HAP-1 (cell line): ENCODE results near the gene AKAP6.
A peak's percentile ranks its signal among the peaks of the same experiment; 100 is the strongest.

Experiments
- DNase-seq, 2 experiments: peaks; one replicate each; pipeline ENCODE4 v3.0.0-alpha.2; 2016 to 2020; ENCODE audit warnings: low spot score in 2 of 2
- H3K27me3 ChIP-seq: fragments of 250-450 bp; sonication (Bioruptor Pico); 2 replicates; pipeline ENCODE4 v1.5.1; 2020; ENCODE audit warnings: low read depth, mild to moderate bottlenecking, moderate library complexity
- H3K36me3 ChIP-seq: fragments of 250-450 bp; sonication (Bioruptor Pico); replicated peaks from 2 replicates; pipeline ENCODE4 v1.5.1; 2020; ENCODE audit warnings: mild to moderate bottlenecking
- H3K4me1 ChIP-seq: fragments of 250-450 bp; sonication (Bioruptor Pico); 2 replicates; pipeline ENCODE4 v1.5.1; 2020; ENCODE audit warnings: mild to moderate bottlenecking
- H3K4me3 ChIP-seq: fragments of 250-450 bp; sonication (Bioruptor Pico); 2 replicates; pipeline ENCODE4 v1.5.1; 2020; ENCODE audit warnings: mild to moderate bottlenecking, moderate library complexity
- H3K9me3 ChIP-seq: fragments of 250-450 bp; sonication (Bioruptor Pico); 2 replicates; pipeline ENCODE4 v1.5.1; 2020; ENCODE audit warnings: mild to moderate bottlenecking, moderate library complexity
- in situ Hi-C: fragments of 300-500 bp; cut with MboI; formaldehyde crosslinking; loops from 3 replicates; pipeline ENCODE4 v1.14.3; 2020; ENCODE audit warnings: low sequenced_read_pairs, inconsistent platforms, mixed read lengths

The AKAP6 gene

DNA sequence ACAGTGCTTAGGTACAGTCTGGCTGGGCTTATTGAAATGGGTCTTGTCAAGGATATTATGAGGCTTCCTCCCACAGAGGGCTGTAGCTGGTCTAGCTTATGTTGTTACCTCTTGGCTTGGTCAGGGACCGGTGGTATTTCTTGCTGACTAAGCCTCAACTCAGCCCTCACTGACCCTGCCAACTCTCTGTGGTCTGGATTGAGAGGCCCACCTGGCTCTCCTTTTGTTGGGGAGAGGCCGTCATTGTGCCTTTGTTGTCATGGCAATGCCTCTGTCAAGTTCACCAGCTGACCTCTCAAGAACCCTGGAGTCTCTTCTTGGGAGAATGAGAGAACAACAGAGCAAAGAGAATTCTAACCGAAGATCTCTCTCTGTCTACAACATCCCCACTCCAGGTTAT is 364.0 kb downstream of the AKAP6 start:
- DNase-seq = peak in 1 of 2 experiments; percentile 38
- peaks cover 7% of the 10 kb centered on the region for H3K4me1 ChIP-seq

DNA sequence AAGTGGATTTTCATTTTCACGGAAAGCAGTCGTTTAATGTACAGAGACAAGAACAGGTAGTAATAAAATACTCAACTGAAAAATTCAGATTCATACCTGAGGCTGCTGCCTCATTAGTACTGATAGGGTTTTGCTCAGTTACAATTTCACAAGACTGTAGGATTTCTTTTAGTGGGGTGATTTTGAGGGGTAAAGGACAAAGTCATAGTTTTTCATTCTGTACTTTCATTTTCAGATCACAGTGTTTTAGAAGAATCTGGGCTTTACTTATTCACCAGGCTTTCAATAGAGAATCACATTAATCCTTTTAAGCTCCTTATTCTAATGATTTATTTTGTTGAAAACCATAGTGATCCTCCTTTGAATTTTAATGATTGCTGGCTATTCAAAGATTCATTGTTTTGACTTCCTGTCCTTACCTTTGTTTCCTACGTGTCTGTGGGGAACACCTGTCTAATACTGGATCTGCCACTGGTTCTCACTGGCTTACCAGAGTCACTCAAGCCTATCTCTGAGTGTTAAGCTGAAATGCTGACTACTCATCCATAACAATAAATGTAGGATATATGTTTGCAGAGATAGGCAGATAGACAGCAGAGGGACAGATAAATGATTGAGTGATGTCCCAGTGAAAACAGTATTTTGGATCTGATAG is 365.8 kb downstream of the AKAP6 start:
- H3K36me3 ChIP-seq = no peaks in the 10 kb centered on the region
- peak in 1 of 2 experiments; percentile 31 for DNase-seq
- no peaks in the 10 kb centered on the region for H3K27me3 ChIP-seq
- H3K4me1 ChIP-seq = peaks cover 7% of the 10 kb centered on the region
- in situ Hi-C loops = no loop called here
- H3K4me3 ChIP-seq = no peak overlapping the region
- no peaks in the 10 kb centered on the region for H3K9me3 ChIP-seq

More for the DNA sequence above, 364.0 kb downstream of the AKAP6 start:
- no peaks in the 10 kb centered on the region for H3K27me3 ChIP-seq
- no peaks in the 10 kb centered on the region for H3K9me3 ChIP-seq
- H3K36me3 ChIP-seq = no peaks in the 10 kb centered on the region
- H3K4me3 ChIP-seq = no peak overlapping the region
- in situ Hi-C loops = no loop called here

DNA sequence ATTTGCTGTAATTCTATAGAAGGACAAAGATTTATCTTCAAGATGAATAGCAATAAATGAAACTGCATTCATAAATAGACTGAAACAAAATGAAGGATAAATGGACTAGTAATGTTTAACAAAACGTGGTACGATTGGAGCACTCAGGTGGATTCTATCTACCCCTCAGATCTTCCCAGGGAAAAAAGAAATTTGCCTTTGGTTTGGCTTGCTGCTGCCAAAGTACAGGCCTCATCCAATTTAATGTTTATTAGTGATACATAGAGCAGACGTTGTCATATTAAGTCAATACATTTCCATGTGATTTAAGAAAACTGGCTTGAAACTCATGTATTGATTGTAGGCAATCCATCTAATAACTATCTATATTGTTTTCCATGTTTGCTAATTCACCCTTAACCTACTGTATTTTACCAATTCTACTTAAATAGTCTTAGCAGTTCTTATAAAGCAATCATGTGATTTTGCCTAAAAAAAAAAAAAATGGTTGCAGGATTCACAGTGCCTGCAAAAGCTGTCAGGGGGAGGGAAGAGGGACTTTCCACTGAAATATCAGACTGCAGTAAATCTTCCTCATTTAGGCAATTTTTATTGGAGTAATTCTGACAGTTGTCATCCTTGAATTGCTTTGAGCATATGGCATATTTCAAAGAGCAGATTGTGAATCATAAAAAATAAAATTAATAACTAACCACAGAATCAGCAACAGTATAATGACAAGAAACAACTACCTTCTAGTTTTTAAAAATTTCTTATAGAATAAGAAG is 367.4 kb downstream of the AKAP6 start:
- Histone ChIP-seq H3K27me3 (no peaks in the 10 kb centered on the region), H3K4me1 (peaks cover 7% of the 10 kb centered on the region), H3K36me3 (no peaks in the 10 kb centered on the region), H3K4me3 (no peak overlapping the region), H3K9me3 (no peaks in the 10 kb centered on the region)
- in situ Hi-C loops = no loop called here
- no peak for DNase-seq

DNA sequence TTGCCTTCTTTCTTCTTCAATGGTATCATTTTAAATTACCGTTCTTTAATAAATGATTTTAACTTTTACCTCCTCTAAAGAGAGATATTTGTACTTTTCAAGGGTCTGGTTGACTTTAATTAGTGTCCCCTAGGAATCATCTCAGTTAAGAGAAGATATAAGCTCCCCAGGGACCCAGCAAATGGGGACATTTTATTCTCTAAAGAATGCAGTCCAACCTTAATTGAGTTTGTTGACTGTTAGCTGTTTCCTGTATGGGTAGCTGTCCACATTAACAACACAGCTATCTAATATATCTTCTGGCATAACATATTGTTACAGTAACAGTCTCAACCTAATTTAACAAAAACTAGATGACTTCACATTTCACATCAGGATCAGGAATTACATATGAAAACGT is 368.0 kb downstream of the AKAP6 start:
- Histone ChIP-seq H3K9me3 (no peaks in the 10 kb centered on the region), H3K4me3 (no peak overlapping the region), H3K27me3 (no peaks in the 10 kb centered on the region), H3K4me1 (peaks cover 7% of the 10 kb centered on the region), H3K36me3 (no peaks in the 10 kb centered on the region)
- in situ Hi-C loops = no loop called here
- DNase-seq = no peak

DNA sequence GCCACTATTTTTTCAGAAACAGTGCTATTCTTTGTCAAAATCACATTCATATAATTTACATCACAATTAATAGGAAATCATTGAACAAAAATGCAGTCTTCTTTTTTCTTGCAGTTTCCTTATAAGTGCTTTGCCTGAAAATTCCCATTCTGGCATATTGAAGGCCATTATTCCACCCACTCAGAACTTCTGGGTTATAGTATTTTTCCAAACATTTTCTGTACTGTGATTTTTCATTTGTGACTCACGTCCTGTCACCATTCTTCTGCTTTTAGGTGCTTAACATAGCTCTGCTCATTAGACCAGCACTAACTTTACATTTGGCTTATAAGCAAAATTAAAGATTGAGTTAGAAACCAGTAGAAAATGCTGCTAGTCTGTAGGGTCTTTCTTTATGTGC is 368.6 kb downstream of the AKAP6 start:
- in situ Hi-C loops = no loop called here
- no peak for DNase-seq
- Histone ChIP-seq H3K36me3 (no peaks in the 10 kb centered on the region), H3K9me3 (no peaks in the 10 kb centered on the region), H3K4me1 (peaks cover 7% of the 10 kb centered on the region), H3K27me3 (no peaks in the 10 kb centered on the region), H3K4me3 (no peak overlapping the region)

DNA sequence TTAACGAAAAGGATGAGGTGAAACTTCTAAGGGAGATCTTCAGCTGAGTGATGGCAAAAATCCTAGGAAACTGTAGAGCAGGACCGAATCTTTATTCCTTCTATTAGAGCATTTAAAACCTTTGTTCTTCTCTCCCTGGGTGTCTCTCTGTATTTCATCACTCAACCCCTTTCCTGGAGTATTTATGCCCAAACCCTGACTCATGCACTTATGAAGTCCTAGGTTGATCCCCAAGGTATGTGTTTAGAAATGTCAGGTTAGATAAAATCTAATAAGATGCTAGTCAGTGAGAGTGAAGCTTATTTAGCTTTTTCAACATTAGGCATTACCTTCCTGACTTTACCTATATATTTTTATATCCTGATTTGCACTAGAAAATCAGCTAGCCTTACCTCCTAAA is 369.7 kb downstream of the AKAP6 start:
- Histone ChIP-seq H3K9me3 (no peaks in the 10 kb centered on the region), H3K27me3 (no peaks in the 10 kb centered on the region), H3K36me3 (no peaks in the 10 kb centered on the region), H3K4me1 (peaks cover 7% of the 10 kb centered on the region), H3K4me3 (no peak overlapping the region)
- DNase-seq = no peak
- in situ Hi-C loops = no loop called here

DNA sequence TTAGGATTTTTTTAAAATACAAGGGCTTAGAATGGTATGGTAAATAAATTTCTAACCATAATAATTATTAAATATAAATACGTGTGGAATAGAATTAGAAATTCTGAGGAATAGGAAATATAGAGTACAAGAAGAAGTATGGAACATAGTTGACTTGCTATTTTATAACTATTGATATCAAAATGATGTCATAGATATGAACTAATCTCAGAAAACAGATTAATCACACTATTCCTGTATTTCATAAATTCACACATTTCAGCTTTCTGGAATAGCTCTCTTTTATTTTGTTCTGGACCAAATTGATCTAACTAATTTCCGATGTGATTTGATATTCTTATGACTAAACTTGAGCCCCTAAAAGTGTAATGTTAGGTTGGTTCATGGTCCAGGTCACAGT is 372.4 kb downstream of the AKAP6 start:
- H3K27me3 ChIP-seq = no peaks in the 10 kb centered on the region
- in situ Hi-C loops = loop anchor here (25.0 kb wide), 1 partner anchor 1086 kb away; no protein-coding TSS in a partner anchor

DNA sequence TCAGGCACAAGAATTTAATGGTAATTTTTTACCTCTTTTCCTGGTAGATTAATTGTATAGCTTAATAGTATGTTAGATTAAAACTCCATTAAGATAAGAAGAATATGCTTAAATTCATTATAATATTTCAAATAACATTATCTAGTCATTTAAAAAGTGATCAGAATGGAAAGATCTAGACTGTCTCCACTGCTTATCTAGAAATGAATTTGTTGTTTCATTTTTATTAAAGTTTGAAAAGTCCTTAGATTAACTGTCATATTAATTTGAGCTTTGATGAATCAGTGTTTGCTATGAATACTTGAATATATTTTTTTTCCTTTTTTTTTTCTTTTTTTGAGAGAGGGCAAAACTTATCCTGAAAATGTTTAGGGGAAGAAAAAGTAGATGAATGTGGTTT is 373.0 kb downstream of the AKAP6 start:
- no peaks in the 10 kb centered on the region for H3K36me3 ChIP-seq
- H3K4me3 ChIP-seq = no peak overlapping the region
- H3K9me3 ChIP-seq = no peaks in the 10 kb centered on the region
- H3K27me3 ChIP-seq = no peaks in the 10 kb centered on the region
- H3K4me1 ChIP-seq = no peaks in the 10 kb centered on the region; the same call in 1 of the 2 replicates
- DNase-seq = no peak
- in situ Hi-C loops = loop anchor here (25.0 kb wide), 1 partner anchor 1085 kb away; no protein-coding TSS in a partner anchor

More for the DNA sequence above, 372.4 kb downstream of the AKAP6 start:
- H3K4me3 ChIP-seq = no peak overlapping the region
- H3K4me1 ChIP-seq = no peaks in the 10 kb centered on the region; the same call in 1 of the 2 replicates
- no peak for DNase-seq
- H3K36me3 ChIP-seq = no peaks in the 10 kb centered on the region
- no peaks in the 10 kb centered on the region for H3K9me3 ChIP-seq

DNA sequence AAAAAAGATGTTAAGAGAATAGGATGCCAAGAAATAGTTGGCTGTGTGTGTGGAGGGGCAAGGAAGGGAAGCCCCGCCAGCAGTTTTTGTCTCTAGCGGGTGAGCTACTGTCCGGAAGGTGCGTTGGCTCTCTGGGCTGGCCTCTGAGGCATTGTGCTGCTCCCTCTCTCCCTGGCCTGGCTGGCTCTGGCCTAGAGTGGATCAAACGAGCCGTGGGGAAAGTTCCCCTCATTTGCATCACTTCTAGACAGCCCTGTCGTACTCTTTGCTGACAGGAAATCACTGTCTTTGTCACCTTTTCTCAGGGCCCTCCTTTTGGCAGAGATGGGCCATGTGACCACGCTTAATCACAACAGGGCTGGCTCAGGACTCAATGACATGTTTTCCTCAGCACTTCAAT is 373.5 kb downstream of the AKAP6 start:
- Histone ChIP-seq H3K9me3 (no peaks in the 10 kb centered on the region), H3K36me3 (no peaks in the 10 kb centered on the region), H3K27me3 (no peaks in the 10 kb centered on the region), H3K4me1 (no peaks in the 10 kb centered on the region; the same call in 1 of the 2 replicates), H3K4me3 (no peak overlapping the region)
- in situ Hi-C loops = loop anchor here (25.0 kb wide), 1 partner anchor 1085 kb away; no protein-coding TSS in a partner anchor
- DNase-seq = peak in 1 of 2 experiments; percentile 48

DNA sequence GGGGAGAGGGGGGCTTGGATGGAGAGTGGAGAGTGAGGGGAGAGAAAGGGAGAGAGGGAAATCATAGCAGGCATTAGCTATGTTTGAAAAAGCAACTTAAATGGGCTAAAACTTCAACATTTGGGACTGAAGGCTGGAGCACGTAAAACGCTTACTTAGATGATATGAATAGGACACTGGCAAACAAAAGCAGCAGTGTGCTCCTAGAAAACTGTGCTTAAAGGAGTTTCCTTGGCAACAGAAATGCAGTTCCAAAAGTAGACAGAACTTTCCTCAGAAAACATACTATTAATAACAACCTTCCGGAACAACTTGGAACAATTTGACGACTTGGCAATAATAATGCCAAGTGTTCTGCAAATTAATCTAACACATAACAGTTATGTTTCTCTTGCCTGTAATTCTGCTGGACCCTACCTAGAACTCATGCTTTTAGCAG is 374.1 kb downstream of the AKAP6 start:
- no peaks in the 10 kb centered on the region for H3K27me3 ChIP-seq
- H3K4me3 ChIP-seq = no peak overlapping the region
- no peak for DNase-seq
- H3K9me3 ChIP-seq = no peaks in the 10 kb centered on the region
- no peaks in the 10 kb centered on the region for H3K36me3 ChIP-seq
- H3K4me1 ChIP-seq = no peaks in the 10 kb centered on the region; the same call in 1 of the 2 replicates
- in situ Hi-C loops = loop anchor here (25.0 kb wide), 1 partner anchor 1084 kb away; no protein-coding TSS in a partner anchor

DNA sequence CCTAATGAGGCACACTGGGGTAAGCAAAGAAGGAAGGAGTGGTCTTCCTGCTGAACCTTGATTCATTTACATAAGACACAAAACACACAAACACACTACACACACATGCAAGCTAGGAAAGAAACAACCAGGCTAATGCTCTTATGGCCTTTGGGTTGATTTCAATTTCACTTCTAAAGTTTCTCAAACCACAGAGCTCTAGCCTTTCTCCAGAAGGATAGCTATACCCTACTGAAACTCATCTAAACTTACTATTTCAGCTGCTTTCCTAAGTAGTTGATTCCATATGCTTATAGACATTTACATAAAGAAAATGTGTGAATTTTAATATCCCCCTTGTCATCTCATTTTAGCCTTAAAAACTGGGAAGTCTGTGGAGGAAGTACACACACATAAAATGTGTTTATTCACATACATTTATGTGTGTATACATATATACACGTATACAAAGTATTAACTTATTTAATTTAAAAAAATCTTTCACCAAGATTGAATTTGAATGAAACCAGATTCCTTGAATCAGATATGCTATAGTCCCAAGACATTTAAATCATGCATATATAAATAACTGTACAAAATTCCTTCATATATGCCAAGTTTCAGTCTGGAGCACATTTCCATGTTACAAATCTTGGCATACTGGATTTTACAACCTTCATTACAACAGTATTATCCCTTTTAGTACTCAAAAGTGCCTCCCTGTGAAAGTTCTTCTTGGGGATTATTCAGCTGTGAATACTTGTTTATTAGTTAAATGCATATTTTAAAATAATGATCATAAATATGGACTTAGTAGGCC is 377.8 kb downstream of the AKAP6 start:
- no peak for DNase-seq
- in situ Hi-C loops = loop anchor here (25.0 kb wide), 1 partner anchor 1080 kb away; no protein-coding TSS in a partner anchor
- Histone ChIP-seq H3K27me3 (no peaks in the 10 kb centered on the region), H3K4me1 (peaks cover 6% of the 10 kb centered on the region), H3K36me3 (no peaks in the 10 kb centered on the region), H3K4me3 (no peak overlapping the region), H3K9me3 (no peaks in the 10 kb centered on the region)

DNA sequence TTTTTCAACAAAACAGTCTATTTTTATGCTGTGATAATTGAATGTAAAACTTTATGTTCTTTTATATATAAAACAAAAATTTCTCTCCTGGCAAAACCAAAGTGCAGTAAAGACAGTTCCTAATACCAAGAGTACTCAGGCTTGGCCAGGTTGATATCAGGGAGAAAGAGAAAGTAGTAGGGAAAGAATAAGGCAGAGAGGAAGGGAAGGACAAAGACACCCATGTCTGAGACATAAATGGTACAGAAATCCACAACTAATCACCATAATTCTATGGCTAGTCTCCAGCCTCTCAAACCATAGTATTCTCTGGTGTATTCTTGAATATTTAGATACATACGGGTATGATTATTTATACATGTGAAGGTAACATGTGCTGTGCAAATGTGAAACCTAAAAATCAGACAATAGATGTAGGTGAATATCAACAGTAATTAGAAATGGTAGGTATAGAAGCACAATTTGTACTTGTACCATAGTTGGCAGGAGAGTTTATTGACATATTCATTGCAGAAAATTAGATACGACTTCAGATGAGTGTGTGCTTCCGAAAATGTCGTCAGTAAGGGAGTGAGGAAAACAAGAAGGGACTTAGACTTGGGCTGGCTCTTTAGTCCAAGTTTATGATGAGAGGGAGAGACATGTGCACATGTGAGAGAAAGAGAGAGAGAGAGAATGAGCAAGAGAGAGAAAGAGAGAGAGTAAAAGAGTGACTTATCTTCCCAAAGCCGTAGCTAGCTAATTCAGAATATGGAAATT is 378.8 kb downstream of the AKAP6 start:
- no peak overlapping the region for H3K4me3 ChIP-seq
- no peaks in the 10 kb centered on the region for H3K36me3 ChIP-seq
- peaks cover 14% of the 10 kb centered on the region for H3K4me1 ChIP-seq
- no peak for DNase-seq
- no peaks in the 10 kb centered on the region for H3K27me3 ChIP-seq
- in situ Hi-C loops = loop anchor here (25.0 kb wide), 1 partner anchor 1079 kb away; no protein-coding TSS in a partner anchor
- H3K9me3 ChIP-seq = no peaks in the 10 kb centered on the region

DNA sequence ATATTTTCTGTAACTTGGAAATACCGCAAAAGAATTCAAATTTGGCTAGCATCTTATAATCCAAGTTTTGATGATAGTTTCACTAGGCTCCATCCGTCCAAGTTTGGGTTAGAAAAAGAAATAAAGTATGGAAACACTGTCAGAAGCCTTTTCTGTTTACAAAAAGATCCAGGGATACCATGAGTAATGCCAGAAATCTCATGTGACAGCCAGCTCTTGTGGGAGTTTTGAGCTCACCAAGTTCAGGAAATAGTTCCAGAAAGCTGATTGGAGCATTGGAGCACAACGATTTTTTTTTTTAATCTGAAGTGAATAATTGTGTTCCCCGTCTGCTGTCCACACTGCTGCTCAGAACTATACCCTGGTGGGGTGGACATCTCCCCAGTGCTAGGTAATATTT is 379.9 kb downstream of the AKAP6 start:
- in situ Hi-C loops = loop anchor here (25.0 kb wide), 1 partner anchor 1078 kb away; no protein-coding TSS in a partner anchor
- Histone ChIP-seq H3K4me1 (peaks cover 14% of the 10 kb centered on the region), H3K9me3 (no peaks in the 10 kb centered on the region), H3K4me3 (no peak overlapping the region), H3K27me3 (no peaks in the 10 kb centered on the region), H3K36me3 (no peaks in the 10 kb centered on the region)
- DNase-seq = no peak
